ENCODE data around the gene RASAL2. TPM values are rescaled to one million over a fixed set of nuclear protein-coding genes. Genes with fewer than 3 reads are reported as not detected.

Gene RASAL2
- not detected for total RNA-seq

- H3K9me3 Mint-ChIP-seq: peaks cover 3% of the 10 kb centered on the region
- peaks cover 10% of the 10 kb centered on the region for H3K4me1 Mint-ChIP-seq
- DNase-seq: no peak
- peak within 1 kb of the TSS; percentile 46 for H3K27ac Mint-ChIP-seq
- ChIA-PET POLR2A (no interaction called here), CTCF (no interaction called here)
- peaks cover 45% of the 10 kb centered on the region for H3K27me3 Mint-ChIP-seq
- peaks cover 4% of the 10 kb centered on the region for H3K36me3 Mint-ChIP-seq (ENCODE audit: low read depth)
- peak within 1 kb of the TSS; percentile 34 for H3K4me3 Mint-ChIP-seq
These were observed at the start of gene RASAL2 for GRCh38 chr1:178093951-178094738. TSS of gene RASAL2 (plus strand) at chr1:178094104. CDS start at chr1:178094493, 389 bp downstream.

- CTCF ChIA-PET: no interaction called here
- no peak for DNase-seq
- H3K27ac Mint-ChIP-seq: no peak overlapping the region
- POLR2A ChIA-PET: no interaction called here
- peaks cover 3% of the 10 kb centered on the region for H3K9me3 Mint-ChIP-seq
- no peaks in the 10 kb centered on the region for H3K36me3 Mint-ChIP-seq (ENCODE audit: low read depth)
- H3K4me1 Mint-ChIP-seq: no peaks in the 10 kb centered on the region
- no peaks in the 10 kb centered on the region for H3K27me3 Mint-ChIP-seq
- no peak overlapping the region for H3K4me3 Mint-ChIP-seq
These were observed 47.2 kb upstream of the RASAL2 start for GRCh38 chr1:178046591-178047270.

DNA sequence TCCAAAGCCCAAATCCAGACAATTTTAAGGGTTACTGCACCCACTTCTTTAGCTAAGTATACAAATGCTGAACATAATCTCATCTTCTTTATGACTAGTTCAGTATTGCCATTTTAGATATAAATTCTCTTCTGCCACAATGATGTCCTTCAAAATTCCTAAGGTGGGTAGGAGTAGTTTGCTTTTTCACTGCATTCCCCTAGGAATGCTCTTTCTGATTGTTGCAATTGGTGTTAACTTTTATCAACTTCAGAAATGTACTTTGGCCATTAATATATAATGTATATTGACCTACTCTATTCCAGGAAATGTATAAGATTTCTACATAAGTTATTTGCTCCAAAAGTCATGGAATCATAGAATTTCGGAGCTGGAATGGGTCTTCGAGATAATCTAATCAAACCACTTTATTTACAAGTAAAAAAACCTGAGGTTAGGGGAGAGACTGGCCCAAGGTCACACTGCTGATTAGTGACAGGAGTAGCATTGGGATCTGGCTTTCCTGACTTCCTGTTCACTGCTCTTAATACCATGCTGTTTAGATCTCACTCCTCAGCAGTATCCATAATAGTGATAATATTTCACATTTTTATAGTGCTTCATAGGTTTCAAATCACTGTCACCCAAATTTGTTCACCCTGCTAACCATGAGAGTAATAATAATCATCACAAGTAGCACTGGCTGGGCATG is 46.4 kb upstream of the RASAL2 start:
- H3K9me3 Mint-ChIP-seq: no peaks in the 10 kb centered on the region
- CTCF ChIA-PET: no interaction called here
- no peaks in the 10 kb centered on the region for H3K27me3 Mint-ChIP-seq
- no peak for DNase-seq
- no peaks in the 10 kb centered on the region for H3K4me1 Mint-ChIP-seq
- H3K36me3 Mint-ChIP-seq (ENCODE audit: low read depth): no peaks in the 10 kb centered on the region
- H3K27ac Mint-ChIP-seq: no peak overlapping the region
- POLR2A ChIA-PET: no interaction called here
- H3K4me3 Mint-ChIP-seq: no peak overlapping the region

DNA sequence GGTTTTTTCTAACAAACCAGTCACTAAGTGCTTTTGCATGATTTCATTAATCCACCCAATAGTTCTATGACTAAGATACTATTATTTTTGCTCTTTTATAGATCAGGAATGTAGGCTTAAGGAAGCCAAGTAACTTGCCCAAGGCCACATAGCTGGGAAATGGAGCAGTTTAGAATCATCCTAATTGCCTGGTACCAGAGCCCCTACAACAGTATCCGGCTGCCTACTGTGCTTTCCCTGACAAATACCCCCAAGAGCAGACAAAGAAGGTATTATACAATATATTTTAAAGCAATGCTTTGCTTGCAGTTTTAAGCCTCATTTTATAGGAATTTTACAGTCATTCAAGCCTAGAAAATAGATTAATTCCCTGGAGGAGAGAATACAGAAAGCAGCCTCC is 45.5 kb upstream of the RASAL2 start:
- ChIA-PET CTCF (no interaction called here), POLR2A (no interaction called here)

GRCh38 chr1:178048883-178049282 is 45.0 kb upstream of the RASAL2 start:
- CTCF ChIA-PET: no interaction called here
- no peak overlapping the region for H3K4me3 Mint-ChIP-seq
- POLR2A ChIA-PET: no interaction called here
- H3K36me3 Mint-ChIP-seq (ENCODE audit: low read depth): no peaks in the 10 kb centered on the region
- no peak for DNase-seq
- no peaks in the 10 kb centered on the region for H3K9me3 Mint-ChIP-seq
- H3K27me3 Mint-ChIP-seq: no peaks in the 10 kb centered on the region
- no peak overlapping the region for H3K27ac Mint-ChIP-seq
- H3K4me1 Mint-ChIP-seq: no peaks in the 10 kb centered on the region

More for the DNA sequence above, 45.5 kb upstream of the RASAL2 start:
- no peak overlapping the region for H3K27ac Mint-ChIP-seq
- no peak overlapping the region for H3K4me3 Mint-ChIP-seq
- no peaks in the 10 kb centered on the region for H3K27me3 Mint-ChIP-seq
- no peaks in the 10 kb centered on the region for H3K9me3 Mint-ChIP-seq
- H3K4me1 Mint-ChIP-seq: no peaks in the 10 kb centered on the region
- H3K36me3 Mint-ChIP-seq (ENCODE audit: low read depth): no peaks in the 10 kb centered on the region
- no peak for DNase-seq

DNA sequence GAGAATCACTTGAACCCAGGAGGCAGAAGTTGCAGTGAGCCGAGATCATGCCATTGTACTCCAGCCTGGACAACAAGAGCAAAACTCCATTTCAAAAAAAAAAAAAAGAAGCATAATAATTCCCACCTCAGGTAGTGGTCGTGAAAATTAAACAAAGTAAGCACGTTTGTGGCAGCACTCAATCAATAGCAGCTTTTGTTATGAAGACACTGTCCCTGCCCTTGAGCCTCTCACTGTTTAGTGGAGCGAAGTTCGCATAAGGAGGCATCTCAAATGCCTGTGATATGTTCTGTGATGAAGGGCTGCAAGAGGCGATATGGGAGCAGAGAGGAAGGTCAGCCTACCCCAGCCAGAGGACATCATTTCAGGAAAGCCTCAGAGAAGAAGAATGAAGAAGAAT is 43.8 kb upstream of the RASAL2 start:
- ChIA-PET POLR2A (no interaction called here), CTCF (no interaction called here)
- no peak overlapping the region for H3K27ac Mint-ChIP-seq
- H3K9me3 Mint-ChIP-seq: no peaks in the 10 kb centered on the region
- no peaks in the 10 kb centered on the region for H3K4me1 Mint-ChIP-seq
- no peaks in the 10 kb centered on the region for H3K36me3 Mint-ChIP-seq (ENCODE audit: low read depth)
- no peaks in the 10 kb centered on the region for H3K27me3 Mint-ChIP-seq
- DNase-seq: no peak
- no peak overlapping the region for H3K4me3 Mint-ChIP-seq

DNA sequence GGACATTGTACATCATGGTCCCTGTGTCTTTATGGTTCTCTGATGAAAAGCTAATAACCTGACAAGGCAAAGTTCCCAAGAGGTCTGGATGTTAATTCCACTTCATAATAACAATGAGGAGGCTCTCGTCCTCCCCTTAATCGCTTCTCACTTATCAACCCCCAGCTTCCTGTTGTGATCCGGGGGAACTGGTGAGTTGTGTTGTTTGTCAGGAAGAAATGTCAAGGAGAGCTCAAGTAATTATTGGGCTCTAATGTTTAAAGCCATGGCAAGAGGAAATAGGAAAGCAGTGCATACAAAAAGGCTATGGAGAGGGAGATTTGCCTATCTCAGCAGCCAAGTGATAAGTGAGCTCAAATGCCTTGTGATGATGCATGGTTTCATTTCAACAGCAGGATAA is 42.8 kb upstream of the RASAL2 start:
- ChIA-PET POLR2A (no interaction called here), CTCF (no interaction called here)
- no peaks in the 10 kb centered on the region for H3K9me3 Mint-ChIP-seq
- no peak overlapping the region for H3K4me3 Mint-ChIP-seq
- no peak for DNase-seq
- no peak overlapping the region for H3K27ac Mint-ChIP-seq
- H3K4me1 Mint-ChIP-seq: no peaks in the 10 kb centered on the region
- H3K36me3 Mint-ChIP-seq (ENCODE audit: low read depth): no peaks in the 10 kb centered on the region
- H3K27me3 Mint-ChIP-seq: no peaks in the 10 kb centered on the region

DNA sequence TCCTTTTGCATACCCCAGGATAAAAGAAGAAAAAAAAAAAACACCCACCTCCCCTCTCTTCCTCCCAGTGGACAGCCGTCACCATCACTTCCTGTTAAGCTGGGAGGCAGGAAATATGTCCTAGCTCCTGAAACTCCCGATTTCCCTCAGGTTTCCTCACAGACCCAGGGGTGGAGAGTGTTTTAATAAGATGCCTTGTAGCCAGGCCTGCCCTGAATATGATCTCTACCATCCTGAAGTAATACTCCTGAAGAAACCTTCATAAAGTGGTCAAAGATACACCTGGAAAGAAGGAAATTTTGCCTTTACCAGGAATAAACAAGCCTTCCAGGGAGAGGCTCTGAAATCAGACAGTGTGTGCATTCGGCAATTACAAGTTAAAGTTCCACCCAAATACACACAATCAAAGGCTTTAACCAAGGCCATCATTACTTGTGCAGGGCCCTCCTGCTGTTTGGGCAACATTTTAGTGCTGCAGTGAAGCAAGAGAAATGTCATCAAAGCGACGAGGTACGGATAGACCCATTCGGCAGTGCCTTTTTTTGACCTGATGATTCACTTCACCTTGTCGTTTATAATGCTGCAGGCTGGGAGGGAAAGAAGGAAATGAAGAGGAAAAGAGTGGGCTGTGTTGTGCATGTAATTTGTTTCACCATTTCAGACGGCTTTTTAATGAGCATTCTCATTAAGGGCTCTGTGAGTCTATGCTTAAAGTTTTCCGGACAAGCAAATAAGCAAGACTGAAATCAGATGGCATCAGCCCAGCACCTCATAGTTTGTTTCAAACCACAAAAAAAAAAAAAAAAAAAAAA is 41.0 kb upstream of the RASAL2 start:
- ChIA-PET POLR2A (no interaction called here), CTCF (no interaction called here)
- Mint-ChIP-seq H3K4me1 (no peaks in the 10 kb centered on the region), H3K27me3 (no peaks in the 10 kb centered on the region), H3K4me3 (no peak overlapping the region), H3K36me3 (ENCODE audit: low read depth) (no peaks in the 10 kb centered on the region), H3K27ac (no peak overlapping the region), H3K9me3 (no peaks in the 10 kb centered on the region)
- DNase-seq: no peak

GRCh38 chr1:178055093-178055492 is 38.8 kb upstream of the RASAL2 start:
- Mint-ChIP-seq H3K27me3 (no peaks in the 10 kb centered on the region), H3K9me3 (no peaks in the 10 kb centered on the region)
- CTCF ChIA-PET: no interaction called here

DNA sequence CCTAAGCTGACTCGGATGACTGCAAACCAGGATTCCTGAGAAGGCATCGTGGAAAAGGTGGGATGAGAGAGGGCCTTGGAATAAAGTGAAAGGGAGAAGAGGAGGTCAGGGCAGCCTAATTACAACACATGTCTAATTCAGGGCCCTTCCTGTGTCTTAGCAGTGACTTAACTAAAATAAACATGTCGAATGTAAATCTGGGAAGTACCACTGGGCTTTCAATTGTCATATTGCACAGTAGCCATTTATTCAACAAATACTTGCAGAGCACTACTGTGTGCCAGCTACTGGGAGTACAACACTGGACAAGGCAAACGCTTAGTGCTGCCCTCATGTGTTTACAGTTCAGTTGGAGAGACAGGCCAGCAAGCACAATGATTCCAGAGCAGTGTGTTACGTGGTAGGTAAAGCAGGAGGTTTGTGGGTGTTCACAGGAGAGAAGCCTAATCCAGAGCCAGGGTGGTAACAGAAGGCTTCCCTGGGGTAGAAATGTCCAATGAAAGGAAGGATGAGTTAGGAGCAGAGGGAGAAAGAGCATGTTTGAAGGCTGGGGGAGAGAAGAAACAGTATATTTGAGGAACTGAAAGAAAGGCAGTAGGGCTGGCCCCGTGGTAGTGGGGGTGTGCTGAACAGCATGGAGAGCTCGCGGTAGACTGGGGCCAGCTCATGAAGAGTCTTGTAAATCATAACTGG is 38.0 kb upstream of the RASAL2 start:
- no peaks in the 10 kb centered on the region for H3K4me1 Mint-ChIP-seq
- H3K27me3 Mint-ChIP-seq: no peaks in the 10 kb centered on the region
- no peak overlapping the region for H3K27ac Mint-ChIP-seq
- no peak overlapping the region for H3K4me3 Mint-ChIP-seq
- ChIA-PET POLR2A (no interaction called here), CTCF (interaction anchor here (0.6 kb wide), 1 partner anchor 18 kb away, joined by 6 read pairs; no protein-coding TSS in a partner anchor)
- no peak for DNase-seq
- no peaks in the 10 kb centered on the region for H3K36me3 Mint-ChIP-seq (ENCODE audit: low read depth)
- no peaks in the 10 kb centered on the region for H3K9me3 Mint-ChIP-seq

More at GRCh38 chr1:178055093-178055492, 38.8 kb upstream of the RASAL2 start:
- POLR2A ChIA-PET: no interaction called here
- Mint-ChIP-seq H3K4me3 (no peak overlapping the region), H3K27ac (no peak overlapping the region), H3K4me1 (no peaks in the 10 kb centered on the region), H3K36me3 (ENCODE audit: low read depth) (no peaks in the 10 kb centered on the region)
- DNase-seq: no peak

DNA sequence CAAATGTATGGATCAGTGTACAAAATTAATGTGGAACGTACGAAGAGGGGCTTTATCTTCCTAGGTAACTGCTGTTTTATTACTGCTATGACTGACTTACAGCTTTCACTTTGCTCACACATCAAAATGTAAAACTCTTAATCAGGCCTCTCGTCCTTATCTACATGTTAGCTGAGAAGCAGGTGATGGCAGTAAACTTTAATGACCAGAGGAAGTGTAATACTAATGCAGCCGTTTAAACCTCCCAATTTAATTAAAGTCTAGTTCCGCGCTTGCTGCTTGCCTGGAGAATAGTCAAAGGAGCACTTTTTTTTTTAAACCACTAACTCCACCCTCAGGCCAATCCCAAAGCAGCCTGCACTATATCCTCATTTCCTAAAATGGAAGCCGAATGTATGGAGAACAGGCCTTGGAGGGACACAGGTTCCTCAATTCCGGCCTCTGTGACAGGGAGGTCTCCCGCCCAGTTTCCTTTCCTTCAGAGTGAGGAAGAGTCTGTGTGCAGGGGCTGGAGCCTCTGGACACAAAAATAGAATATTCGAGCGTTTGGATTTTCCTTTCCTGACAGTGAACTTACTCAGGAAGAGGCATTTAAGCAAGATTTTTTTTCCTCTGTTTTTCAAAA is 36.7 kb upstream of the RASAL2 start:
- Mint-ChIP-seq H3K27me3 (no peaks in the 10 kb centered on the region), H3K4me3 (no peak overlapping the region), H3K27ac (no peak overlapping the region), H3K36me3 (ENCODE audit: low read depth) (no peaks in the 10 kb centered on the region), H3K4me1 (no peaks in the 10 kb centered on the region), H3K9me3 (no peaks in the 10 kb centered on the region)
- POLR2A ChIA-PET: no interaction called here
- no peak for DNase-seq
- CTCF ChIA-PET: no interaction called here

DNA sequence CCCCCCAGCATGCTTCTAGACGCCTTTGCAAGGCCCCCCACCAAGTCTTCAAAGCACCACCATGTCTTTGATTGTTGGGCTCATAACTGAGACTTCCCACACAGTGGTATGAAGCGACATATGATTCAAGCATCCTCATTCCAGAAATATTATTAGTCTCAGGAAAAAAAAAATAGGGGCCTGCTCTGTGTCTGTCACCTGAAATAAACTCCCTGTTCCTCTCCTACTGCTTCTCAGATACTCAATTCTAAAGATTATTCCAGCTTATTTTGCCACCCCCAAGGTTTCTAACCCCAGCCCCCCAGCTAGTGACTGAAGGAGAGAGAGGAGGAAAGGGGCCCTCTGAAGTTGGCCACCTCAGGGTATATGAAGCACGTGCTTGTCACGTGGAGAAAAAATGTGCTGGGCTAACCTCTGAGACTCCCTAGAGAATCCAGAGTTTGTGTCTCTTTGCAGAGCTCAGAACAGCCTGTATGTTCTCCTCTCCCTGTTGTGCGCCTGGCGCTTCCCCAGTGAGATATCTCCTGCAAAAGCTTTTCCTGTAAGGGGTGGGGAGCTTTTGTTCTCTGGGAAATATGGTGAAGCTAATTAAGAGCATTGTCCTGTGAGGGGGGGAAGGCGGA is 35.9 kb upstream of the RASAL2 start:
- ChIA-PET CTCF (no interaction called here), POLR2A (no interaction called here)
- no peak for DNase-seq
- Mint-ChIP-seq H3K4me3 (no peak overlapping the region), H3K36me3 (ENCODE audit: low read depth) (no peaks in the 10 kb centered on the region), H3K4me1 (no peaks in the 10 kb centered on the region), H3K27me3 (no peaks in the 10 kb centered on the region), H3K27ac (no peak overlapping the region), H3K9me3 (no peaks in the 10 kb centered on the region)
